GM19395 (cell line): ENCODE results near the gene UNC45A.

Source experiments
- ATAC-seq: cut with Tn5 transposase; IDR thresholded peaks from one replicate; pipeline ENCODE4 v1.9.1; 2021; ENCODE audit warnings: mild to moderate bottlenecking, moderate library complexity; ENCODE audit not compliant: unreplicated experiment

The UNC45A gene

GRCh38 chr15:90959894-90960293, 24.8 kb downstream of the UNC45A start:
- no peak for ATAC-seq

GRCh38 chr15:90960298-90961091, 25.4 kb downstream of the UNC45A start:
- ATAC-seq, result no peak

- no peak for ATAC-seq
Measured at GRCh38 chr15:90962021-90962420, 26.9 kb downstream of the UNC45A start.

- ATAC-seq, result no peak
Measured at GRCh38 chr15:90966262-90966661, 31.2 kb downstream of the UNC45A start.

GRCh38 chr15:90967206-90967605, 32.1 kb downstream of the UNC45A start:
- ATAC-seq, result no peak

GRCh38 chr15:90968434-90968833, 33.3 kb downstream of the UNC45A start:
- ATAC-seq, result no peak

GRCh38 chr15:90970274-90970673, 35.2 kb downstream of the UNC45A start:
- ATAC-seq, result no peak

- no peak for ATAC-seq
Measured at GRCh38 chr15:90972133-90972532, 37.0 kb downstream of the UNC45A start.

GRCh38 chr15:90974216-90974615, 39.1 kb downstream of the UNC45A start:
- ATAC-seq, result no peak

GRCh38 chr15:90979582-90979981, 44.5 kb downstream of the UNC45A start:
- no peak for ATAC-seq

GRCh38 chr15:90981681-90982080, 46.6 kb downstream of the UNC45A start:
- ATAC-seq, result peak; percentile 93

- peak; percentile 49 for ATAC-seq
Measured at GRCh38 chr15:90982135-90982534, 47.0 kb downstream of the UNC45A start.

GRCh38 chr15:90986790-90987507, 51.9 kb downstream of the UNC45A start:
- peak; percentile 51 for ATAC-seq

GRCh38 chr15:90987561-90988141, 52.6 kb downstream of the UNC45A start:
- ATAC-seq, result no peak

- ATAC-seq, result no peak
Measured at GRCh38 chr15:90988296-90988695, 53.2 kb downstream of the UNC45A start.

- ATAC-seq, result no peak
Measured at GRCh38 chr15:90989040-90989768, 54.1 kb downstream of the UNC45A start.

GRCh38 chr15:90990446-90990845, 55.4 kb downstream of the UNC45A start:
- ATAC-seq, result no peak

- ATAC-seq, result no peak
Measured at GRCh38 chr15:90991587-90992285, 56.7 kb downstream of the UNC45A start.

GRCh38 chr15:90994059-90994416, 59.0 kb downstream of the UNC45A start:
- peak; percentile 20 for ATAC-seq

- ATAC-seq, result peak; percentile 94
Measured at GRCh38 chr15:90994417-90995311, 59.6 kb downstream of the UNC45A start, which contains the start of gene PRC1. TSS of gene PRC1 (minus strand) at chr15:90994535. CDS start at chr15:90994417, 118 bp downstream.
